Keratinocyte (primary cell): ENCODE data around the gene PRR33.

Source experiments
- EZH2 ChIP-seq: IDR thresholded peaks from one replicate; pipeline ENCODE4 v1.6.1; 2012; ENCODE audit warnings: inconsistent platforms, mild to moderate bottlenecking, low read length, moderate library complexity
- TF ChIP-seq, protein P1 (sequence below), 3 experiments: IDR thresholded peaks in 1 of 3; conservative IDR thresholded peaks in 1 of 3; optimal IDR thresholded peaks in 1 of 3; 2 replicates in 2 of 3; 3 replicates in 1 of 3; pipeline versions ENCODE3 to v1.5.1; 2011; ENCODE audit warnings: low read length in 3 of 3, mild to moderate bottlenecking in 3 of 3, moderate library complexity in 2 of 3, control low read depth in 1 of 3, inconsistent platforms in 1 of 3; ENCODE audit not compliant: insufficient read depth in 2 of 3; ENCODE audit errors: extremely low read depth in 1 of 3

DNA sequence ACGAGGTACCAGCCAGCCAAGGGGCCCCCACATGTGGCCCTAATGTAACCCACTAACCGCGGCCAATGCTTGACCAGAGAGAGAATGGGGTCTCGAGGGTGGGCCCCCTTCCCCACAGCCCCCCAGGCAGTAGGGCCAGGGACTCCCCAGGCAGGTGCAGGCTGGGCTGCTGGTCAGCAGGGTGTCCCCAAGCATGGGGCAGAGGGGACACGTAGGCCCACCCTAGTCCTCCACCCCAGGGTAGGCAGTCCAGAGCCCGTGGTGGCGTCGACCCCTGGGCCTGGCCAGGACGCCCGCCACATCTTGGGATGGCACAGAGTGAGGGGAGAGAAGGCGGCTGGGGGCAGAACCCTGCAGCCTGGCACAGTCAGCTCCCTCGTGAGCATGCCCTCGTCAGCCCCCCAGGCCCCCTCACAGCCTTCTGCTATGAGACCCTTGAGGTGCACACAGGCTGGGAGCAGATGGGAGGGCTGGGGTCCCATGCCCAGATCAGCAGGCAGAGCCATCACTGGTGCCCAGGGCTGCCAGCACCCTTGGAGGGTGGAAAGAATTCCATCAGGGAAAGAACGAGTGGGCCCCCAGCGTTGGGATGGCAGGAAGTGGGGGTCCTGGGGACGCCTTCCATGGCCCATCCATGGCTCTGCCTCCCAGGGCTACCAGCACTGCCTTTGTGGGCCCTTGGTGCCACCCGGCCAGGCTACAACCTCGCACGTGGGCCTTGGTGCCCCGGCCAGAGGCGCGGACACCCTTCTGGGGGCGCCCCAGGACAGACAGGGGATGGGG is 33.9 kb upstream of the PRR33 start:
- TF ChIP-seq, protein P1, sequence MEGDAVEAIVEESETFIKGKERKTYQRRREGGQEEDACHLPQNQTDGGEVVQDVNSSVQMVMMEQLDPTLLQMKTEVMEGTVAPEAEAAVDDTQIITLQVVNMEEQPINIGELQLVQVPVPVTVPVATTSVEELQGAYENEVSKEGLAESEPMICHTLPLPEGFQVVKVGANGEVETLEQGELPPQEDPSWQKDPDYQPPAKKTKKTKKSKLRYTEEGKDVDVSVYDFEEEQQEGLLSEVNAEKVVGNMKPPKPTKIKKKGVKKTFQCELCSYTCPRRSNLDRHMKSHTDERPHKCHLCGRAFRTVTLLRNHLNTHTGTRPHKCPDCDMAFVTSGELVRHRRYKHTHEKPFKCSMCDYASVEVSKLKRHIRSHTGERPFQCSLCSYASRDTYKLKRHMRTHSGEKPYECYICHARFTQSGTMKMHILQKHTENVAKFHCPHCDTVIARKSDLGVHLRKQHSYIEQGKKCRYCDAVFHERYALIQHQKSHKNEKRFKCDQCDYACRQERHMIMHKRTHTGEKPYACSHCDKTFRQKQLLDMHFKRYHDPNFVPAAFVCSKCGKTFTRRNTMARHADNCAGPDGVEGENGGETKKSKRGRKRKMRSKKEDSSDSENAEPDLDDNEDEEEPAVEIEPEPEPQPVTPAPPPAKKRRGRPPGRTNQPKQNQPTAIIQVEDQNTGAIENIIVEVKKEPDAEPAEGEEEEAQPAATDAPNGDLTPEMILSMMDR (optimal IDR thresholded peaks at IDR 0.05 in 1 of 3, IDR thresholded peaks at IDR 0.05 in 1 of 3, conservative IDR thresholded peaks at IDR 0.05 in 1 of 3; ENCODE audit: extremely low read depth in 1 of 3, insufficient read depth in 2 of 3, low read length in 3 of 3) = no peak
- no peak for TF ChIP-seq EZH2
